ENCODE measurements around the gene MAP7. TPM values are rescaled to one million over a fixed set of nuclear protein-coding genes. Genes with fewer than 3 reads are reported as not detected.

The MAP7 gene
- total and polyA plus RNA-seq, 9 of the 15 experiments (the other 6 are each of a cell fraction or from before 2014, with no cell fraction given), result 0.76 to 7.7 (median 3.9) TPM

DNA sequence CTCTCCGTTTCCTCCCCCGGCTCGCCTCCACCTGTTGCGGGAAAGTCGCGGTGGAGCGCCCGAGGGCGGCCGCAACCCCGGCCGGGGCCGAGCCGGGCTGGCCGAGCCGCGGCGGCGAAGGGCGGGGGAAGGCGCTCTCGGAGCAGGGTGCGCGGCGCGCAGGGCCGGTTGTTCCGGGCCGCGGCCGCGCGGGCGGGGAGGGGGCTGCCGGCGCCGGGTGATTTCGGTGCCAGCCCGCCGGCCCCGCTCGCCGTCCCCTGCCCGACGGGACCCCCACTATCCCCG is 235 bp downstream of the MAP7 start (continued):
- TF ChIP-seq, protein P1, sequence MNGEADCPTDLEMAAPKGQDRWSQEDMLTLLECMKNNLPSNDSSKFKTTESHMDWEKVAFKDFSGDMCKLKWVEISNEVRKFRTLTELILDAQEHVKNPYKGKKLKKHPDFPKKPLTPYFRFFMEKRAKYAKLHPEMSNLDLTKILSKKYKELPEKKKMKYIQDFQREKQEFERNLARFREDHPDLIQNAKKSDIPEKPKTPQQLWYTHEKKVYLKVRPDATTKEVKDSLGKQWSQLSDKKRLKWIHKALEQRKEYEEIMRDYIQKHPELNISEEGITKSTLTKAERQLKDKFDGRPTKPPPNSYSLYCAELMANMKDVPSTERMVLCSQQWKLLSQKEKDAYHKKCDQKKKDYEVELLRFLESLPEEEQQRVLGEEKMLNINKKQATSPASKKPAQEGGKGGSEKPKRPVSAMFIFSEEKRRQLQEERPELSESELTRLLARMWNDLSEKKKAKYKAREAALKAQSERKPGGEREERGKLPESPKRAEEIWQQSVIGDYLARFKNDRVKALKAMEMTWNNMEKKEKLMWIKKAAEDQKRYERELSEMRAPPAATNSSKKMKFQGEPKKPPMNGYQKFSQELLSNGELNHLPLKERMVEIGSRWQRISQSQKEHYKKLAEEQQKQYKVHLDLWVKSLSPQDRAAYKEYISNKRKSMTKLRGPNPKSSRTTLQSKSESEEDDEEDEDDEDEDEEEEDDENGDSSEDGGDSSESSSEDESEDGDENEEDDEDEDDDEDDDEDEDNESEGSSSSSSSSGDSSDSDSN (IDR thresholded peaks at IDR 0.05; ENCODE audit: borderline replicate concordance in 1 of 2, low read depth in 2 of 2, low read length in 2 of 2), result 0 out of 4 replicates have a peak, but pooled peaks of 1 of the 2 experiments have one; percentile 53
- TF ChIP-seq ZNF695 (CRISPR knock-in tag; IDR thresholded peaks at IDR 0.05), result no peak
- TF ChIP-seq, protein P2, sequence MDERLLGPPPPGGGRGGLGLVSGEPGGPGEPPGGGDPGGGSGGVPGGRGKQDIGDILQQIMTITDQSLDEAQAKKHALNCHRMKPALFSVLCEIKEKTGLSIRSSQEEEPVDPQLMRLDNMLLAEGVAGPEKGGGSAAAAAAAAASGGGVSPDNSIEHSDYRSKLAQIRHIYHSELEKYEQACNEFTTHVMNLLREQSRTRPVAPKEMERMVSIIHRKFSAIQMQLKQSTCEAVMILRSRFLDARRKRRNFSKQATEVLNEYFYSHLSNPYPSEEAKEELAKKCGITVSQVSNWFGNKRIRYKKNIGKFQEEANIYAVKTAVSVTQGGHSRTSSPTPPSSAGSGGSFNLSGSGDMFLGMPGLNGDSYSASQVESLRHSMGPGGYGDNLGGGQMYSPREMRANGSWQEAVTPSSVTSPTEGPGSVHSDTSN (CRISPR knock-in tag; IDR thresholded peaks at IDR 0.05; ENCODE audit: low read depth), result no peak
- TF ChIP-seq, protein P2 (tag; conservative IDR thresholded peaks at IDR 0.05; ENCODE audit: low read depth), result no peak
